ENCODE measurements around the gene PAM.

The PAM gene

DNA sequence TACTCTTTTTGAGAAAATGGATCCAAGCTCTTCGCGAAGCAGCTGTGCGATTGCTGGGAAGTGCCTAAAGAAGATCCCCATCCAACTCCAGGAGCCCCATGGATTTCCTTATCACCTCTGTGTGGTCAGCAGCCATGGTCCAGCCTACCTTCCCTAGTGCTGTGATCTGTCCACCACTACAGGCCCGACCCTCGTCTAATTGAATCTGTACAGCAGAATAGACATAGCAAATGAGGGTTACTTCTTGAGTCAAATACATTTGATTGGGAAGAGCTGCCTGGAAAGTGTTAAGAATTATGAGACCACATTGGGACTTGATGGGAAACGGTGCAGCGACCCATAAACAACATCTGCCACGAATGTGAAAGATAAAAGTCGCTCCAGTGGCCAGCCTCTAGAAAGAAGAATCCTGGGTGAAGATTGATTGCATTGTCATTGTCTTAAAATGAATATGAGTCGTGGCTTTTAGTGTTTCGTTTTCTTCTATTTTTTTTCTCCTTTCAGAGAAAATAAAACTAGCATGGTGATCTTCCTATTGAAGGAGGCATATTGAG, 118.4 kb downstream of the PAM start:
- H3K9ac ChIP-seq (ENCODE audit: low read length) = no peak overlapping the region
- no peak overlapping the region for H3K4me2 ChIP-seq (ENCODE audit: low read depth, low read length)
- H3K79me2 ChIP-seq (ENCODE audit: low read length) = no peaks in the 10 kb centered on the region
- no peak overlapping the region for H3K4me3 ChIP-seq (ENCODE audit: low read length)
- no peak for DNase-seq
- H3K9me3 ChIP-seq (replicated peaks; ENCODE audit: insufficient read depth, low read length) = no peaks in the 10 kb centered on the region
- no peaks in the 10 kb centered on the region for H3K27me3 ChIP-seq (replicated peaks; ENCODE audit: insufficient read depth, low read length)
- H4K20me1 ChIP-seq (ENCODE audit: insufficient read depth, low read length) = no peaks in the 10 kb centered on the region
- no peaks in the 10 kb centered on the region for H3F3A ChIP-seq (ENCODE audit: insufficient read depth, low read length)
- TF ChIP-seq, protein P1, sequence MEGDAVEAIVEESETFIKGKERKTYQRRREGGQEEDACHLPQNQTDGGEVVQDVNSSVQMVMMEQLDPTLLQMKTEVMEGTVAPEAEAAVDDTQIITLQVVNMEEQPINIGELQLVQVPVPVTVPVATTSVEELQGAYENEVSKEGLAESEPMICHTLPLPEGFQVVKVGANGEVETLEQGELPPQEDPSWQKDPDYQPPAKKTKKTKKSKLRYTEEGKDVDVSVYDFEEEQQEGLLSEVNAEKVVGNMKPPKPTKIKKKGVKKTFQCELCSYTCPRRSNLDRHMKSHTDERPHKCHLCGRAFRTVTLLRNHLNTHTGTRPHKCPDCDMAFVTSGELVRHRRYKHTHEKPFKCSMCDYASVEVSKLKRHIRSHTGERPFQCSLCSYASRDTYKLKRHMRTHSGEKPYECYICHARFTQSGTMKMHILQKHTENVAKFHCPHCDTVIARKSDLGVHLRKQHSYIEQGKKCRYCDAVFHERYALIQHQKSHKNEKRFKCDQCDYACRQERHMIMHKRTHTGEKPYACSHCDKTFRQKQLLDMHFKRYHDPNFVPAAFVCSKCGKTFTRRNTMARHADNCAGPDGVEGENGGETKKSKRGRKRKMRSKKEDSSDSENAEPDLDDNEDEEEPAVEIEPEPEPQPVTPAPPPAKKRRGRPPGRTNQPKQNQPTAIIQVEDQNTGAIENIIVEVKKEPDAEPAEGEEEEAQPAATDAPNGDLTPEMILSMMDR (IDR thresholded peaks at IDR 0.05; ENCODE audit: low read length) = no peak
- TF ChIP-seq EZH2phosphoT487 (IDR thresholded peaks at IDR 0.05; ENCODE audit: low read length) = no peak
- H2AFZ ChIP-seq (ENCODE audit: low read length) = no peak overlapping the region
- no peak overlapping the region for H3K27ac ChIP-seq (ENCODE audit: low read length)
- no peaks in the 10 kb centered on the region for H3K4me1 ChIP-seq (ENCODE audit: low read length)
- no peaks in the 10 kb centered on the region for H3K36me3 ChIP-seq (replicated peaks; ENCODE audit: insufficient read depth, low read length)
- no peaks in the 10 kb centered on the region for H3K9me2 ChIP-seq (replicated peaks; ENCODE audit: insufficient read depth, low read length)

DNA sequence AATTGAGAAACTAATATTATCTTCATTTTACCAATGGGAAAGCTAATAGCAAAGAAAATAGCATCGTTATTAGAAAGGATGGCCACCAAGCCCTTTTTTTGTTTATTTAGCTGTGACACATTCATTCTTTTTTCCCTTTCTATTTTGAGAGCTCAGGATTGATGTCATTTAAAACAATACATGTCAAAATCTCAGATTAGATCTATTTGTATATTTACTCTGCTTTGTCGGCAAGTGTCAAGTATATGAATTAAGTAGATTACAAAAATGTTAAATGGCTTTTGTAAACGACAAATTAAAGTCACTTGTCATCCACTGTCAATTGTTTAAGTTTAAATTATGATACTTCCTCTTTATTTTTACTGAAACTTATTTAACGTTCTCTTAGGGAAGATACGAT, 118.9 kb downstream of the PAM start:
- Histone ChIP-seq H3K9ac (ENCODE audit: low read length) (no peak overlapping the region), H3K4me2 (ENCODE audit: low read depth, low read length) (no peak overlapping the region), H3K79me2 (ENCODE audit: low read length) (no peaks in the 10 kb centered on the region), H3K4me3 (ENCODE audit: low read length) (no peak overlapping the region), H3K9me2 (replicated peaks; ENCODE audit: insufficient read depth, low read length) (no peaks in the 10 kb centered on the region), H3K27ac (ENCODE audit: low read length) (no peak overlapping the region), H3K36me3 (replicated peaks; ENCODE audit: insufficient read depth, low read length) (no peaks in the 10 kb centered on the region), H3F3A (ENCODE audit: insufficient read depth, low read length) (no peaks in the 10 kb centered on the region), H3K27me3 (replicated peaks; ENCODE audit: insufficient read depth, low read length) (no peaks in the 10 kb centered on the region), H2AFZ (ENCODE audit: low read length) (no peak overlapping the region), H4K20me1 (ENCODE audit: insufficient read depth, low read length) (no peaks in the 10 kb centered on the region), H3K4me1 (ENCODE audit: low read length) (no peaks in the 10 kb centered on the region), H3K9me3 (replicated peaks; ENCODE audit: insufficient read depth, low read length) (no peaks in the 10 kb centered on the region)
- no peak for DNase-seq
- TF ChIP-seq EZH2 (optimal IDR thresholded peaks at IDR 0.05; ENCODE audit: low read depth, low read length) = no peak
- TF ChIP-seq, protein P1 (IDR thresholded peaks at IDR 0.05; ENCODE audit: low read length) = no peak
- TF ChIP-seq EZH2phosphoT487 (IDR thresholded peaks at IDR 0.05; ENCODE audit: low read length) = no peak

DNA sequence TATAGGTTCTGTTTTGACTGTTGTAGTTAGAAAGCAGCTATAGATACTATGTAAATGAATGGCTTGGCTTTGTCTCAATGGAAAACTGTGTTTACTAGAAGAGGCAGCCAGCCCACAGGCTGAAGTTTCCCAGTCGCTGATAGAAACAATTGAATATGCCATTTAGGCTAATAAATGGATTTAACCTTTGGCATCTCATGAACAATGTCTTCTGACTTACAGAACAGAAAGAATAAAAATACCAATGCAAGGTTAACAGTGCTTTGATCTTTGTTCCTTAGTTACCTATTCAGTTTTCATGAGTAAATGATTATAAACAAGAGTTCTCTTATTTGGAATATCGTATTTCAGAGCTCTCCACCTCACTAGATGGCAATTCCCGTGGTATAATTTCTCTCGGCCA, 120.6 kb downstream of the PAM start:
- no peaks in the 10 kb centered on the region for H3K4me1 ChIP-seq (ENCODE audit: low read length)
- TF ChIP-seq, protein P1 (IDR thresholded peaks at IDR 0.05; ENCODE audit: low read length) = no peak
- TF ChIP-seq EZH2phosphoT487 (IDR thresholded peaks at IDR 0.05; ENCODE audit: low read length) (no peak), EZH2 (optimal IDR thresholded peaks at IDR 0.05; ENCODE audit: low read depth, low read length) (no peak)
- H3K27ac ChIP-seq (ENCODE audit: low read length) = no peak overlapping the region
- no peak overlapping the region for H2AFZ ChIP-seq (ENCODE audit: low read length)
- H3K9me2 ChIP-seq (replicated peaks; ENCODE audit: insufficient read depth, low read length) = no peaks in the 10 kb centered on the region
- H3K9me3 ChIP-seq (replicated peaks; ENCODE audit: insufficient read depth, low read length) = no peaks in the 10 kb centered on the region
- H3K36me3 ChIP-seq (replicated peaks; ENCODE audit: insufficient read depth, low read length) = no peaks in the 10 kb centered on the region
- no peaks in the 10 kb centered on the region for H4K20me1 ChIP-seq (ENCODE audit: insufficient read depth, low read length)
- no peaks in the 10 kb centered on the region for H3K79me2 ChIP-seq (ENCODE audit: low read length)
- H3K27me3 ChIP-seq (replicated peaks; ENCODE audit: insufficient read depth, low read length) = no peaks in the 10 kb centered on the region
- no peaks in the 10 kb centered on the region for H3F3A ChIP-seq (ENCODE audit: insufficient read depth, low read length)
- H3K4me2 ChIP-seq (ENCODE audit: low read depth, low read length) = no peak overlapping the region
- H3K9ac ChIP-seq (ENCODE audit: low read length) = no peak overlapping the region
- DNase-seq = no peak
- H3K4me3 ChIP-seq (ENCODE audit: low read length) = no peak overlapping the region

Measured in MM.1S (cell line).